ENCODE data around the gene CAMK1.

CAMK1 gene

DNA sequence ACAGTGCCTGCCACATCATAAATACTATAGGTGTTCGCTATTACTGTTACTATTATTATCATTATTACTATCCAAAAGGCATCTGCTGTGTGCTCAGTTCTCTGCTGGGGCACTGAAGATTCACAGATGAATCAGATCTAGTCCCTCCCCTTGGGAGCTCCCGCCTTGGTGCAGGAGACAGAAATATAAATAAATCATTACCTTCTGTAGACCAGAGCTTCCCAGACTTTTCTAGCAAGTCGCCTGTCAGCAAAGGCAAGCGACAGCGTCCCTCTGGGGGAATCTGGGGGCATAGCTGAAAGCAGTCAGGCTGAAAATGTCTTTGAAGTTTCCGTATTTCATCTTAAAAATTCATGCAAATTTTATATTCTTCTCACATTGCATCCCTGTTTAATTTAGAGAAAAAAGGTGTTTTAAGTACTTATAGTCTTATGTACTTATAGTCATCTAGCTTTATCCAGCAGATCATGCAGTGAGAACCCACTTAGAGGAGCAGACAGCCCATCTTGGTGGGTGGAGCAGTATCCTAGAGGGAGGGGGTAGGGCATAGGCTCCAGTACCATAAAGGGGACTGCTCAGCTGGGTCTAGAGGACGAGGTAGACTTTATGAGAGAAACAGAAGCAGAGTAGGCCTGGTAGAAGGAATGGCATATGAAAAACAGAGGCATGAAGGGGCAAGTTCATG lies 48.6 kb downstream of the CAMK1 start:
- TF ChIP-seq SIN3A (IDR thresholded peaks at IDR 0.05; ENCODE audit: borderline replicate concordance, insufficient read depth, low read length) (no peak), TAF1 (IDR thresholded peaks at IDR 0.05; ENCODE audit: borderline replicate concordance, insufficient read depth, low read length) (no peak), POLR2AphosphoS5 (IDR thresholded peaks at IDR 0.05; ENCODE audit: low read depth, low read length) (no peak), REST (IDR thresholded peaks at IDR 0.05; ENCODE audit: insufficient read depth in 1 of 2, low read depth in 2 of 2, low read length in 2 of 2) (no peak), FOXP2 (optimal IDR thresholded peaks at IDR 0.05; ENCODE audit: borderline replicate concordance, extremely low read depth, extremely low read length, insufficient read depth) (no peak)

- TF ChIP-seq FOXP2 (optimal IDR thresholded peaks at IDR 0.05; ENCODE audit: borderline replicate concordance, extremely low read depth, extremely low read length, insufficient read depth), result no peak
- TF ChIP-seq POLR2AphosphoS5 (IDR thresholded peaks at IDR 0.05; ENCODE audit: low read depth, low read length), result no peak
- no peak for TF ChIP-seq SIN3A (IDR thresholded peaks at IDR 0.05; ENCODE audit: borderline replicate concordance, insufficient read depth, low read length)
- no peak for TF ChIP-seq TAF1 (IDR thresholded peaks at IDR 0.05; ENCODE audit: borderline replicate concordance, insufficient read depth, low read length)
- TF ChIP-seq REST (IDR thresholded peaks at IDR 0.05; ENCODE audit: insufficient read depth in 1 of 2, low read depth in 2 of 2, low read length in 2 of 2), result no peak
These were observed 51.6 kb downstream of the CAMK1 start for GRCh38 chr3:9718118-9718517.

GRCh38 chr3:9717563-9717962 lies 52.2 kb downstream of the CAMK1 start:
- TF ChIP-seq POLR2AphosphoS5 (IDR thresholded peaks at IDR 0.05; ENCODE audit: low read depth, low read length) (no peak), SIN3A (IDR thresholded peaks at IDR 0.05; ENCODE audit: borderline replicate concordance, insufficient read depth, low read length) (no peak), REST (IDR thresholded peaks at IDR 0.05; ENCODE audit: insufficient read depth in 1 of 2, low read depth in 2 of 2, low read length in 2 of 2) (no peak), TAF1 (IDR thresholded peaks at IDR 0.05; ENCODE audit: borderline replicate concordance, insufficient read depth, low read length) (no peak), FOXP2 (optimal IDR thresholded peaks at IDR 0.05; ENCODE audit: borderline replicate concordance, extremely low read depth, extremely low read length, insufficient read depth) (no peak)

GRCh38 chr3:9716801-9717555 lies 52.8 kb downstream of the CAMK1 start:
- TF ChIP-seq FOXP2 (optimal IDR thresholded peaks at IDR 0.05; ENCODE audit: borderline replicate concordance, extremely low read depth, extremely low read length, insufficient read depth) (no peak), SIN3A (IDR thresholded peaks at IDR 0.05; ENCODE audit: borderline replicate concordance, insufficient read depth, low read length) (no peak), POLR2AphosphoS5 (IDR thresholded peaks at IDR 0.05; ENCODE audit: low read depth, low read length) (no peak), TAF1 (IDR thresholded peaks at IDR 0.05; ENCODE audit: borderline replicate concordance, insufficient read depth, low read length) (no peak), REST (IDR thresholded peaks at IDR 0.05; ENCODE audit: insufficient read depth in 1 of 2, low read depth in 2 of 2, low read length in 2 of 2) (no peak)
